ENCODE measurements around the gene LRRC3C.

LRRC3C gene

DNA sequence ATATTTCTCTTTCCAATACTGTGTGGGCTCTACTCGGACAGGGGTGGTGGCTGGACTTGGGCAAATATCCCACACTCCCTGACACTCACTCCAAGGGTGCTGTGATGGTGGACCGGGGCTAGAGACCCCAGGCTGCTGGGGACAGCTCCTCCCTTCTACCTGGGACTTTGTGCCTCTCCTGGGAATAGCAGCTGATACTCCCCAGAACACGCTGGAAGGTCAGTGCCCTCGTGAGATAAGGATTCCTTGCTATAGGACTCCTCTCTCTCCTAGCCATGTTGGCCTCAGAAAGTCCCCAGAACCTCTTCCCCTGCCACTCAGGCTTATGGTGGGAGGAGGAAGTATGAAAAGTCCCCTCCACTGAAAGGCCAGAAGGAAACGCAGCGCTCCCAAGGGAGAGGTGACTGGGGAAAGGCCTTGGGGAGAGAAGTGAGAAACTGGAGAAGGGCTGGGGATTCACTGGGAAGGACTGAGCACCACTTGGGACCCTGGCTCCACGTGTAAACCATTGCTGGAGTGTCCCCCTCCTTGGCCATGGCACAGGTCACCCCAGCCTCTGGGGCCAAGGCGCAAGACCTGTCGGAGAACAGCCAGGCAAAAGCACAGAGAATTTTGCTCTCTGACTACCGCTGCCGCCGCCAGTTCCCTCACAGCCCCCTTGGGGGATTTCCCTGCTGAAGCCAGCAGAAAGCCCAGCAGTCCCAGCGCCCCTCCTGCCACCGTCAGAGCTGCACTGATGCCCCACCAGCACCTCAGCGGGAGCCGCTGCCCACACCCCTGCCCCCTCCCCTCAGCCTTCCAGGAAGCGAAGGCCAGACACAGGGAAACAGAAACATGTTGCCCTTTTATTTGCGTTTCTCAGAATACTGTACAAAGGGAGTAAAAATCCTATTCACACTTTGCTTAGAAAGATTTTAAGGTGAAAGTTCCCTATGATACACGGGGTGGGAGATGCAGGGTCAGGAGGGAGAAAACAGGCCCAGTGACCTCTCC, 7.0 kb upstream of the LRRC3C start:
- no peak for TF ChIP-seq GATA3 (IDR thresholded peaks at IDR 0.05; ENCODE audit: low read depth, low read length)
- no peak for TF ChIP-seq GATA2 (IDR thresholded peaks at IDR 0.05; ENCODE audit: low read depth, low read length)

DNA sequence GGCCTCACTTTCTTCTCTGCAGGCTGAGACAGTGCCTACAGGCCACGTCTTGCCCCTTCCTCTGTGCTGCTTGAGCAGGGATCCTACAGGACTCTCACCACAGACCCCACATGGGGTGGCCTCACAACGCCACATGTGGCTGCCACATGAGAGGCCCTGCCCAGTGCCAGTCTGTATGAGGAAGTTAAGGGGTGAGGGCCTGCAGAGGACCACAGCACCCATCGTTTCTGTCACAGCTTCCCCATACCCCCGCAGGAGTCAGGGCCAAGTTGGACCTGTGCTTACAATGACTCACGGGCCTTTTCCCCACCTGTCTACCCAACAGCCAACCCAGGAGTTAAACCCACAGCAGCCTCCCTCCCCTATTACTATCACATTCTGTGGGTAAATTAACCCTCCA, 6.2 kb upstream of the LRRC3C start:
- TF ChIP-seq GATA3 (IDR thresholded peaks at IDR 0.05; ENCODE audit: low read depth, low read length): no peak
- TF ChIP-seq GATA2 (IDR thresholded peaks at IDR 0.05; ENCODE audit: low read depth, low read length): no peak

DNA sequence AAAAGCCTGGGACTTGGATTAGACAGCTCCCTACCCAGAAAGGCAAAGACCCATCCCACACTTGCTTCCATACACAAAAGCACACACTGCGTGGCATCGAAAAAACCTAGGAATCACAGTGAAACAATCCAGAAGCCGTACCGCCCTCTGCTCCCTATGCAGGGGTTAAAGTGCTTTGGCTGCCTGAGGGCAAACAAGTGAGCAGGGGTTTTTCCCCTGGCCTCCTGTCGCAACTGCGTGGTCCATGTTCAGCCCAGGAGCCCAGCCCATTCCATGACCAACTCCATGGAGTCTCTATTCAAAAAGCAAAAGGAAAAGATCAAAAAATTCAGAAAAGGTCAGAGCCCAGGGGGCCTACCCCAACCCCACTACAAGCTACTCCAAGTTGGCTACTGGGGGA, 5.5 kb upstream of the LRRC3C start:
- TF ChIP-seq GATA3 (IDR thresholded peaks at IDR 0.05; ENCODE audit: low read depth, low read length) (no peak), GATA2 (IDR thresholded peaks at IDR 0.05; ENCODE audit: low read depth, low read length) (no peak)

DNA sequence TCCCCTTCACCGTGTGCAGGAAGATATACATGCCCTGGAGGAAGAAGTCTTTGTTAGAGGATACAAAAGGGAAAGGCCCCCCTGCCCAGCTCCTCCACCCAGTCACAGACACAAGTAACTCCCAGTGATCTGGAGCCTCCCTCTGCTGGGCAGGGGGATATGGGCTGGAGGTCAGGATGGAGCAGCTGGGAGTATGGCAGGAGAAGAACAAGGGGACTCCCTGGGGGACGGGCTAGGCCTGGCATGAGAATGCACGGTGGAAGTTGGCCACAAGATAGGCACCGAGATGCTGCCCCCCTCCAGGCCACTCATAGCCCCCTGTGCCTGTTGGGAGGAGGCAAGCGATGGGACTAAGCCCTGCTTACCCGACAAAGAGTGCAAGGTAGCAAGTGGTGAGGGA, 4.3 kb upstream of the LRRC3C start:
- TF ChIP-seq GATA2 (IDR thresholded peaks at IDR 0.05; ENCODE audit: low read depth, low read length): no peak
- no peak for TF ChIP-seq GATA3 (IDR thresholded peaks at IDR 0.05; ENCODE audit: low read depth, low read length)

DNA sequence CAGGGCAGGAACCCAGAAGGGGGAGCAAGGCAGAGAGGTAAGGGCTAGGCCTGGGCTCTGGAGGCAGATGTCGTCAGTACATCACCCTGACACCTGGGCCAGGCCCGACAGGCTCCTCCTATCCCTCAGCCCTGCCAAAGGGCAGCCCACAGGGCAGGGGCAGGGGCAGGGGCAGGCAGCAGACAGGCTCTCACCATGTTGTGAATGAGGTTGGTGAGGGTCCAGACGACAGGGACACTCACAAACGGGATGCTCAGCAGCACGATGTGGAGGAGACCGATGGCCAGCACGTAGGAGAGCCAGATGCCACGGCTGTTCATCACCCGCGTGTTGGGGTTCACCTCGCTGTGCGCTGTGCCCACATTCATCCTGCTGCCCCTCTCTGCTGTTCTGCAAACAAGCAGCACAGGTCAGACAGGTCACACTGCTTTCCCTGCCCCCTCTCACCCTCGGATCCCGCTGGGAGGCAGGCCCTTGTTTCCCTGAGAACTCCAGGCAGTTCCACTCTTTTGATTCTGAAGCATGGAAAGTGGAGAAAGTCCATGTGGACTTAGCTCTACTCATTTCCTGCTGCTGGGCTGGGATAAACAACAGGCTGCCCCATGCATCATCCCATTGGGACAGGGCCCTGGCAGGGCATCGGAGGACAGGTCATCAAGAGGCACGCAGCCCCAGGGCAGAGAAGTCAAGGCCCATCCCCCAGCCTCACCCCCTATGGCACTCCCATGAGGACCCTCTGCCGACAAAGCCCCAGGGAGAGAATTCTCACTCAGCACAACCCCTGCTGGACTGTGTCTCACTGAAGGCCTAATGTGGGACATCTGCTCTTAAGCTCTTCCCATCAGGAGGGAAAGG, 3.5 kb upstream of the LRRC3C start:
- TF ChIP-seq GATA3 (IDR thresholded peaks at IDR 0.05; ENCODE audit: low read depth, low read length): no peak
- TF ChIP-seq GATA2 (IDR thresholded peaks at IDR 0.05; ENCODE audit: low read depth, low read length): no peak

DNA sequence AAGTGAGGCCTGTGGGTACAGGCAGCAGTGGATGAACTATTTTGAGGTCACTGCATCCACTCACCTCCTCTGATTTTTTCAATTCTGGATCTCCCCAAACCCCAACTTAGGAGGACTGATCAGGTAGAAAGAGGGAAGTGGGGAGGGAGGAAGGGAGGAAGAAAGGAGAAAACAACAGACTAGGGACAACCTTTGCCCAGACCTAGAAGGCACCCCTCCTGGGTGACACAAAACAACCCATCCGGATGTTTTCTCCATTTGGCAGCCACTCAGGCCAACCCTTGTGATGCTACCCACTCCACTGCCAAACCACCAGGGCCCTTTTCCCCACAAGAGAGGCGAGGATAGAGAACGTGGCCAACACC, 2.9 kb upstream of the LRRC3C start:
- TF ChIP-seq GATA3 (IDR thresholded peaks at IDR 0.05; ENCODE audit: low read depth, low read length) (no peak), GATA2 (IDR thresholded peaks at IDR 0.05; ENCODE audit: low read depth, low read length) (no peak)

- TF ChIP-seq GATA3 (IDR thresholded peaks at IDR 0.05; ENCODE audit: low read depth, low read length) (no peak), GATA2 (IDR thresholded peaks at IDR 0.05; ENCODE audit: low read depth, low read length) (no peak)
Measured at GRCh38 chr17:39925282-39926134, 2.0 kb upstream of the LRRC3C start.

- TF ChIP-seq GATA3 (IDR thresholded peaks at IDR 0.05; ENCODE audit: low read depth, low read length): no peak
- no peak for TF ChIP-seq GATA2 (IDR thresholded peaks at IDR 0.05; ENCODE audit: low read depth, low read length)
Measured at GRCh38 chr17:39926135-39926587, 1.4 kb upstream of the LRRC3C start.

- TF ChIP-seq GATA2 (IDR thresholded peaks at IDR 0.05; ENCODE audit: low read depth, low read length): no peak
- TF ChIP-seq GATA3 (IDR thresholded peaks at IDR 0.05; ENCODE audit: low read depth, low read length): no peak
Measured at GRCh38 chr17:39926588-39927100, 888 bp upstream of the LRRC3C start.

GRCh38 chr17:39927929-39928857, 661 bp downstream of the LRRC3C start:
- no peak for TF ChIP-seq GATA3 (IDR thresholded peaks at IDR 0.05; ENCODE audit: low read depth, low read length)
- no peak for TF ChIP-seq GATA2 (IDR thresholded peaks at IDR 0.05; ENCODE audit: low read depth, low read length)

- TF ChIP-seq GATA2 (IDR thresholded peaks at IDR 0.05; ENCODE audit: low read depth, low read length) (no peak), GATA3 (IDR thresholded peaks at IDR 0.05; ENCODE audit: low read depth, low read length) (no peak)
Measured at GRCh38 chr17:39928858-39929645, 1.5 kb downstream of the LRRC3C start.
